HG03280 (cell line): ENCODE data around the gene GJC1.

Source experiments
- ATAC-seq: cut with Tn5 transposase; IDR thresholded peaks from one replicate; pipeline ENCODE4 v1.9.1; 2021; ENCODE audit warnings: mild to moderate bottlenecking, moderate library complexity; ENCODE audit not compliant: unreplicated experiment

Gene GJC1

DNA sequence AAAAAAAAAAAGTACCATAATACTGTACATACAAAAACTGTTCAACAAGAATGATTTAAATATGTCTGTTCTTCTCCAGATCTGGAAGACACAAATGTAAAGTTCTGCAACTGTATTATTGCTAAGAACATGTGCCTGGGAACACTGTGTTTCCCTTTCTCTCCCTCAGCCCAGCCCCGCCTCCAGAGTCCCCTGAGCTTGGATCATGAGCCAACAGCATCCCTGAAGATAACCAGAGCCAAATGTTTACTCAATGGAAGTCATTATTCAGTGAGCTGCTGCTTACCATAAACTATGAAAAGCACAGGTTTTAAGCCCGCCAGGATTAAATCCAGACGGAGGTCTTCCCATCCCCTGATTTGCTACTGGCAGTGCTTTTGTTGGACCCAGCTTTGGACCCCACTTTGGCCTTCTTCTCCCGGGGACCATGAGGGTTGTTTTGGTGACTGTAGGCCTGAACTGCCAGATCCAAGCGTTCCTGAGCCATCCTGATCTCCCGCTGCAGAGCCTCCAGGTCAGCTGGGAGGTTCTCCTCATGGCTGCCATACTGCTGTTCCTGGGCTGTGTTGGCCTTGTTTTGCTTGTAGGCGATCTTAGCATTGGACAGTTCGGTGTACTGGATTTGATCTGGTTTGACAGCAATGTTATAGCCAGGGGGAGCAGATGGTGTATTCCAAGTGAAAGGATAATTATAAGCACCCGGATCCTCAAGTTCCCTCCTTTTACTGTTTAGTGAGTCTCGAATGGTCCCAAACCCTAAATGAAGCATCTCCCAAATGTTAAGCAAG, 25.6 kb downstream of the GJC1 start:
- ATAC-seq: no peak

DNA sequence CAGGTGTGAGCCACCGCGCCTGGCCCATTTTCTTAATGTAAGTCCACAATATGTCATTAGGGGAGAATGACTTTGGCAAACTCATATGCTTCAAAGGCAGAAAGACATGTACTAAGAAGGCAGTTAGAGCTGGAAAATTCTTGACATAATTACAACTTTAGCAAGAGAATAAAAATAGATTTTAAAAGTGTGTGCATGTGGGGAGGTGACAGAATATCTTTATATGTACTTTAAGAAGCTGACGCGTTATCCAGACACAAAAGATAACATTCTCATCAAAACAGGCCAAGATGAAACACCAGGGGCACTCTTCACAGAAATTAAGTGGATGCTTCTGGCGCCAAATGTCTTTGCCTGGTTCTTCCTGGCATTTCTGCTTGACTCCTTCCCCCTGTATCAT, 28.2 kb downstream of the GJC1 start:
- no peak for ATAC-seq

DNA sequence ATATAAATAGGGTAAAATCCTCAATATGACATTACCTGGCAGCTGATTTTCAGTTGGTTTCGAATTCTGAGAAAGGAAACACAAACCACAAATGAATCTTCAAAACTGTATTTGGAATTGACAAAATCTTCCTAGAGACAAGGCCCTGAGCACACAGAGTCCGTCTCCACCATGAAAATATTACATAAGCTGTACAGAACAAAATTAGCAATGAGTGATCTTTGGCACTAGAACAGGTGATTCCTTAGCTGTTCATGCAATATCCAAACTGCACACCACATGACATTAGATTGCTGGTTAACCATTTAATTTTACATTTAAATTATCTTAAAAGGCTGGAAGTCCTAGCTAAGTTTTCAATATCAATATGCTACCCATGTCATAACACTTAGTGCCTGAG, 31.7 kb downstream of the GJC1 start:
- no peak for ATAC-seq

DNA sequence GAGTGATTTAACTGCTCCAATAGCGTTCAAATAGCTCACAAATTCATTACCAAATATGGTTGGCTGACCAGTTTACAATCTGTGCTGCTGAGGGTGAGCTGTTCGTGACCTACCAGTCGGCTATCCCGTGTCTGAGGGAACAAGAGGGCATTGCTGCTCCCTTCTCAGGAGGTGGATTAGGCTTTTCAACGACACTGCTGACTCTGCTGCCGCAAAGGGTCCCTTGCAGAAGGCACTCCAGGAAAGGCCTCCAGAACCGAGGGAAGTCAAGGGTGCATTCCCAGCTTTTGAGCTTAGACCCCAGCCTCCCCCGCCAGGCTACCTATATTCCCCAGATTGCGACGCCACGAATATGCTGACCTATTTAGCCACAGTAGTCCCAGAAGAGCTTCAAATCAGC, 32.3 kb downstream of the GJC1 start:
- ATAC-seq: no peak

DNA sequence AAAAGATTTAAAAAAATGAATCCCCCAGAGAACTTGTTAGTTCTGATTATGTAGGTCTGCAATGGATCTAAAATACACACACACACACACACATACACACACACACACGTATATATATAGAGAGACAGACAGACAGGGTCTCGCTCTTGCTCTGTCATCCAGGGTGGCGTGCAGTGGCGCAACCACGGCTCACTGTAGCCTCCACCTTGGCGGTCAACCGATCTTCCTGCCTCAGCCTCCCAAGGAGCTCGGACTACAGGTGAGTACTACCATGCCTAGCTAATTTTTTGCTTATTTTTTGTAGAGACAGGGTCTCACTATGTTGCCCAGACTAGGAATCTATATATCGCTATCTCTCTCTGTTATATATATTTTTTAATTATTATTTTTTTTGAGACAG, 33.4 kb downstream of the GJC1 start:
- no peak for ATAC-seq

DNA sequence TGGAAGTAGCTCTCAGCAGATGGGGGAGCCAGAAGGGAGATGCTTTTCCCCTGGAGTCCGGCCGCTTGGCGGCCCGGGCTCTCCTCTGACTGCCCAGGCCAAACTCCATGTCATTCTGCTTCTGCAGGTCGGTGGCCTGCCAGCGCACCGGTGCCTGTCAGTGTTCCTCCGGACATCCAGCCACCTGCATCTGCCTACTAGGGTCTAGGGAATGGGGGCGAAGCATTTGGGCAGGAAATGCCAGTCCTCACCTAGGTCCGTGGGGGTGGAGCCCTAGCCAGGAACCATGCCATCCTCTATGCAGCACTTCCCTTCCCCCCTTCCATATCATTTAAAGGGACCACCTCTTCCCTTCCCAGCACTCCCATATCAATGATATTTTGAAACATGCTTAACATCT, 34.2 kb downstream of the GJC1 start:
- ATAC-seq: no peak

DNA sequence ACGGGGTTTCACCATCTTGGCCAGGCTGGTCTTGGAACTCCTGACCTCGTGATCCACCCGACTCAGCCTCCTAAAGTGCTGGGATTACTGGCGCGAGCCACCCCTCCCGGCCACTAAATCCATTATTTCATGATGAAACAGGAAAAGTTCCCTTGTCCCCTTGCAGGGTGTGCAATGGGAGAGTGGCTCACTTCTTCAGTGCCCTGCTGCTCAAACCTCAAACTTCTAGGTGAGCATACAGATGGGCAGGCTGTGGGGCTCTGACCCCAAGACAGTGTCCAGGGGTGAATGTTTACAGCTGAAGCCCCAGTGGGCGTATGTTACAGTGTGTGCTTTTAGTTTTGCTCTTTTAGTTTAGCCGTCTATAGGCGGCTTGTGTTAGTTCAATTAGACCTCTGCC, 34.7 kb downstream of the GJC1 start:
- no peak for ATAC-seq

DNA sequence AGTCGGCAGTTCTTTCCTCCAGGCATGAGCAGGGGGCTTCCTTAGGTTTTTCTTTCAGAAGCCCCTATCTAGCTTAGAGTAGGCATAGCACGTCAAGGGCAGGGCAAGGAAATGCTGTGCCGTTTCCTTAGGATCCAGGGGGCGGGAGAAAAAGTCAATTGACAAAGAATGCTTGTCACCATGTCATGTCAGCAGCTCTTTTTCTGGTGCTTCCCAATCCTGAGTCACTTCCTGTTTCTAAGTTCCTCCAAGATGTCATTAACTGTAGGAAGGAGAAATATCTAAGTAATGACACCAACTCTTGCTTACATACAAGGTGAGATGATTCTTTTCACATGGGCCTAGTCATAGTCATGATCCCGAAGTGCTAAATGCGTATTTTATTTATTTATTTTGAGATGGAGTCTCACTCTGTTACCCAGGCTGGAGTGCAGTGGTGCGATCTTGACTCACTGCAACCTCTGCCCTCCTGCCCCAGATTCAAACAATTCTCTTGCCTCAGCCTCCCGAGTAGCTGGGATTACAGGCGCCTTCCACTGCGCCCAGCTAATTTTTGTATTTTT, 35.2 kb downstream of the GJC1 start:
- ATAC-seq: no peak

DNA sequence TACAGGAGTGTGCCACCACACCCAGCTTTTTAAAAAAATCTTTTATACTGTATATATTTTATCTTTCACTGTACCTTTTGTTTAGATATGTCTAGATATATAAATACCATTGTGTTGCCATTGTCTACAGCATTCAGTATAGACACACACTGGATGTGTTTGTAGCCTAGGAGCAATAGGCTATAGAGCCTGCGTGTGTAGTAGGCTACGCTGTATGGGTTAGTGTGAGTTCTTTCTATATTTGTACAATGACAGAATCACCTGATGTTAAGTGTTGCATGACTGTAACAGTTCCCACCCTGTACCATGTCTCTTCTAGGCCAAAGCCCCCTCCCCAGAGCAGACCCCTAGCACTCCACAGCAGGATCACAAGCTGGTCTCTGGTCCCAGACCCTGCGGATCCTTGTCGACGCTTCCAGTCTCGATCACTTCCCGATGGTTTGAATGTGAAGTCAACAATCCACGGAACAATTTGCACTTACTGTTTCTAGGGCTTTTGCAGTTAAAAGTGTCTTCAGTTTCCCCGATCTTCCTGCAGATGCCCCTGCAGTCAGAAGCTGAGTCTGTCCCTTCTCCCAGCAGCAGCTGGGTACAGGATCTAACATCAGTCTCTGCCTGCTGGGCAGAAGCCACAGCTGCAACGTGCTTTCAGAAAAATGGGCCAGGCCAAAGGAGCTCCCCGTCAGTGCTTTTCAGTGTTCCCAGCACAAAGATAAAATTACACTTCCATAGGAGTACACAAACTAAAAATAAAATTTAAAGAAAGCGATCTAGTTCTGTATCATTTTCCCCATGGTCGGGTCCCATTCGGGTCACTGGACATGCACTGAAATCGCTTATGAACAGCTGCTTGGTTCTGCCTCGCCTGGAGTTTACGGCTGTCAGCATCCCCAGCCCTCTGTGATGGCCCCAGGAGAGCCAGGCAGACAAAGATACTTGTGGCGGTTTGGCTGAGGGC, 35.9 kb downstream of the GJC1 start:
- no peak for ATAC-seq

DNA sequence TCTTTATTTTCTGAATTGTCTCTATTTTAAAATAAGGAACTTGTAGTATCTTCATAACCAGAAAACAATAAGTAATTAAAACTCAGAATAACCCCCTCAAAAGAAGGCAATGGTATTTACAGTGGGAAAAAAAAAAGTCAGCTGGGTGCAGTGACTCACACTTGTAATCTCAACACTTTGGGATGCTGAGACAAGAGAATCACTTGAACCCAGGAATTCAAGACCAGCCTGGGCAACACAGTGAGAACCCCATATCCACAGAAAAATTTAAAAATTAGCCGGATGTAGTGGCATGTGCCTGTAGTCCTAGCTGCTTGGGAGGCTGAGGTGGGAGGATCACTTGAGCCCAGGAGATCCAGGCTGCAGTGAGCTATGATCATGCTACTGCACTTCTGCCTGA, 37.8 kb downstream of the GJC1 start:
- ATAC-seq: no peak

DNA sequence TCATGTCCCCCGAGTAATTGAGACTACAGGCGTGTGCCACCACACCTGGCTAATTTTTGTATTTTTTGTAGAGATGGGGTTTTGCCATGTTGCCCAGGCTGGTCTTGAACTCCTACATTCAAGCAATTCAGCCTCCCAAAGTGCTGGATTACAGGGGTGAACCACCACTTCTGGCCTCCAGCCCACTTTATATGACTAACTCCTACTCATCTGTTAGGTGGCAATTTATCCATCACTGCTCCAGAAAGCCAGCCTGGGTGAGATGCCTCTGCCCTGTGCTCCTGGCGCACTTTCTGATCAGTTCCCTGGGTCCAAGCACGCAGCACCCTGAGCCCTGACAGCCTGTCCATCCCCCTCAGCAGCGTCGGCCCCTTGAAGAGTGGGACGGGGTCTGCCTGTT, 41.9 kb downstream of the GJC1 start:
- ATAC-seq: no peak

DNA sequence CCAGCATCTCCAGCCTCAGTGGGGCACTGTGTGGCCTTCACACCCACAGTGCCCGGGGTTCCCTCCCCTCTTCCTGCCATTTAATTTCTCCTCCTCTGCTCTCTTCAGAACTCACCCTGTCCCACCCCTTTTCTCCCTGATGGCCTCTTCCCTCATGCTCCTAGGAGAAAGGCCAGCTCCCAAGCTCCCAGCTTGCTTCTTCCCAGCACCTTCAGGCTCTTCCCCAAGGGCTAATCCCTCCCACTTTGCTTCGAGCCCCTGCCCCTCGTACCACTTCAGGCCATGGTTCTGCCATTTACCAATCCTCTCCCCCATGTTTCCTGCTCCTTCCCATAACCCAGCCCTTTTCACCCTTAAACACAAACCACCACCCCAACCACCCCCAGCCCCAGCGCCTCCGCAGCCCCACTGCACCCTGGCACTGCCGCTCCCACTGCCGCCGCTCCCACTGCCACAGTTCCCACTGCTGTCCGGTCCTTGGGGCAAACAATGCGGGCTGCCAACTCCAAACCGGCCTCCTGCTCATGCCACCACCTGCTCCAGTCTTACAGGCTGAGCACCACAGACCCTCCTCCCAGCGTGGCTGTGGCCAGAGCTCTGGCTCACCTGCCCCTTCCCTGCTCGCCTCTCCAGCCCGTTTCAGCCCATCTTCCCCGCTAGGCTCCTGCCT, 42.7 kb downstream of the GJC1 start:
- no peak for ATAC-seq

DNA sequence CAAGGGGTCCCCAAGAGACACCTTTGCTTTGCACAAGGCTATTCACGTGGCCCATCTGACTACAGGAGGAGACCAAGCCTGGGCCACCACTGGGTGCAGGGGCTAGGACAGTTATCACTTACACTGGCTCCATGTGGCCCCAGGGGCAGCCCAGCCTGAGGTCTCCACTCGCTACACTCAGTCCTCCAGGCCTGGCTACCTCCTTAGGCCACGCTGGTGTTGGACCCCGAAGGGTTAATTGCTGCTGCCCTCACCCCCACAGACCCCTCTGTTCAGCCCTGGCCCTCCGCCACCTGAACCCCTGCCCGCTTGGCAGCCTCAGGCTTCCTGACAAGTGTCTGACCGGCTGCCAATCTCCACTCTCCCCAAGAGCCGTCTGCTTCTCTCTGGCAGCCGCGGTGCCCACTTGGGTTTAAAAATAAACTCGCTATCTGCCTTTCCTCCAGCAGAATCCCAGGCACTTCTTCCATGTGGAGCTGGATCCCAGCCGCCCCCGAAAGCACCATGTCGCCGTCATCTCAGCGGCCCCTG, 43.5 kb downstream of the GJC1 start:
- no peak for ATAC-seq

DNA sequence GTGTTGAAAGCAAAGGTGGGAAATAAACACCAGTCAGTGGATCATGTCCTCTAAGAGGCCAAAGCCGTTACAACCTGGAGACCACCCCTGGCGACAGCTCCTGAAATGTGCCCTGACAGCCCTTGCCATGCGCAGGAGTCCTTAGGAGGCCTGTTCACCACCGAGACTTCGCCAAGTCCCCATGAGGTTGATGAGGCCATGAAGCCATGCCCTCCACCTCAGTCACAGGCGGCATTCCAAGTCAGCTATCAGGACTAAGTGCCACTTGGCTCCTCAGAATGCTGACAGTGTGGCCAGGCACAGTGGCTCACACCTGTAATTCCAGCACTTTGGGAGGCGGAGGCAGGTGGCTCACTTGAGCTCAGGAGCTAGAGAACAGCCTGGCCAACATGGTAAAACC, 44.2 kb downstream of the GJC1 start:
- ATAC-seq: no peak

DNA sequence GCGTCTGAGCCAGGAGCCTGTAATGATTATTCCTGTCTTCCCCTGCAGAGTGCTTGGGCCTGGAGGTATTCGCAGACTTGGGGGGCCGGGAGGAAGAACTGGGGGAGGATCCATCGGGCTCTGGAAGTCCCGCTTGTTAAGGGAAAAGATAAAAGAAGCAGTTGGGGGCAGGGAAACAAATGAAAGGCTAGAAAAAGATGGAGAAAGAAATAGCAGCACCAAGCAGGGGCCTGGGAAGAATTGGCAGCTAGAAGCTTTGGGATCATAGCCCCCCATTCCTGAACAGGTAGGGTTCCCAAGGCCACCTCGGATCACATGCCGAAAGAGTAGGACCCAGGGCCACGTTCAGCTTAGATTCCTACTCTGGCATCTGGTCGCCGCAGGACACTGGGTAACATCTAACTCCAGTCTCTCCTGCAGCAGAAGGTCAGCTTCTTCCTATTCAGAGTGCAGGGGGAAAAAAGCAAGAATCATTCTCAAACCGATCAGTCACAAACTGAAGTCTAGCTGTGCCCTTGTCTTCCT, 47.7 kb downstream of the GJC1 start:
- ATAC-seq: no peak

DNA sequence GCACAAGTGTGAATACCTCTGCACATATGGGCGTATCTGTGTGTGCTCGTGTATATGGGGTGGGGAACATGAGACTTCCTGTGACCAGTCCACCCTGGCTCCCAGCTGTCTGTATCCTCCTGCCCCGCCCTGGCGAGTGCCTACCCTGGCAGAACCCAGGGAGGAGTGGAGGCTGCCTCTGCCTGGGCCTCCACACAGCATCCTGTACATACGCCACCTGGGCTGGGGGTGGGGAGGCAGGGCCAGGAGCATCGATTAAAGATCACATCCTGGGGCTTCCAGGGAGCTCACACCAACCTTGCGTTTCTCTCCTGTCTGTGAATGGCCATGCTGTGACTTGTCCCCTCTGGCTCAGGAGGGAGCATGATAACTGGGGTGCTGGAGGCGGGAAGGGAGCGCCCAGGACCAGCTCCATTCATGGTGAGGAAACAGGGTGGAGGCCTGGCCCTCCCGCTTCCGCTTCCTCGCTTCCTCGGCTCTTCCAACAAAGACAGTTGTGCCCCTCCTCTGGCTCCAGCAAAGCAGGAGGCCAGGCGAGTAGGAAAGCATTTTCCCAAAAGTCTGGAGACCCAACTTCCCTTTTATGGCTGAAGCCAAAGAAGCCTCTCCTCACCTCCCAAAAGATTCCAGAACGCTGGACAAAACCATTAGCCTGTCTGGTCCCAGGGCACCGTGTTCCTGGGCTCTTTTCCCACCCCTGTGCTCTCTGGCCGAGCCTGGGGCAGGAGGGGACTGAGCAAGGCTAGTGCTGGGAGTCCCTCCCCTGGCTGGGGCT, 48.3 kb downstream of the GJC1 start:
- no peak for ATAC-seq

DNA sequence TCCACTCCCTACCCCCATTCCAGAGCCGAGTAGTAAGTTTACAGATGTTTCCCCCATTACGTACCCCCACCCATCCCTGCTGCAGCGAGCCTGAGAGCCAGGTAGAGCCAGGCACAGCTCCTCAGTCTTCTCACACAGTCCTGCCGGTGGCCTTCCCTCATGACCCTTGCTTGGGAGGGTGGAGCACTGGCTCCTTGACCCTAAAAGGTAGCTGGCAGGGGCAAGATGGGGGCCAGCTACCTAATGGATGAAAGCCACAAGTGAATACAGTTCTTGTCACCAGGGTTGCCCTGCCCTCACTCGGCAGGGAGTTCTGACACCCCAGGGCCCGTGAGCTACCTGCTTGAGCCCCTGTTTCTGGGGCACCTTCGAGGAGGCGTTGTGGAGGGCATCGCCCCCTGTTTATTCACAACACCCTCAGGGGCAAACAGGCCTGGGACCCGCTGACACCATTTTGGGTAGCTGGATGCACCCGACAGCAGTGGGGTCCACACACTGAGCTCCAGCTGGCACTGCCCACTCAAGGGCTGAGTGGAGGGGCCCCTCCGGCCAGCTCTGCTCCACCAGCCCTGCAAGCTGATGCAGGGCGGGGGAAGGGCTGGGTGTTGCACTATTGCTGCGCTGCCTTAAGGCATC, 49.1 kb downstream of the GJC1 start:
- no peak for ATAC-seq

DNA sequence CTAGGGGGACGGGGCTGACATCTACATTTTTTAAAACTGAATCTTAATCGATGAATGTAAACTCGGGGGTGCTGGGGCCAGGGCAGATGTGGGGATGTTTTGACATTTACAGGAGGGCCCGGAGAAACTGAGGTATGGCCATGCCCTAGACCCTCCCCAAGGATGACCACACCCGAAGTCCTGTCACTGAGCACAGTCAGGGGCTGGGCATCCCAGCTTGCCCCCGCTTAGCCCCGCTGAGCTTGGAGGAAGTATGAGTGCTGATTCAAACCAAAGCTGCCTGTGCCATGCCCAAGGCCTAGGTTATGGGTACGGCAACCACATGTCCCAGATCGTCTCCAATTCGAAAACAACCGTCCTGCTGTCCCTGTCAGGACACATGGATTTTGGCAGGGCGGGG, 49.9 kb downstream of the GJC1 start:
- no peak for ATAC-seq

DNA sequence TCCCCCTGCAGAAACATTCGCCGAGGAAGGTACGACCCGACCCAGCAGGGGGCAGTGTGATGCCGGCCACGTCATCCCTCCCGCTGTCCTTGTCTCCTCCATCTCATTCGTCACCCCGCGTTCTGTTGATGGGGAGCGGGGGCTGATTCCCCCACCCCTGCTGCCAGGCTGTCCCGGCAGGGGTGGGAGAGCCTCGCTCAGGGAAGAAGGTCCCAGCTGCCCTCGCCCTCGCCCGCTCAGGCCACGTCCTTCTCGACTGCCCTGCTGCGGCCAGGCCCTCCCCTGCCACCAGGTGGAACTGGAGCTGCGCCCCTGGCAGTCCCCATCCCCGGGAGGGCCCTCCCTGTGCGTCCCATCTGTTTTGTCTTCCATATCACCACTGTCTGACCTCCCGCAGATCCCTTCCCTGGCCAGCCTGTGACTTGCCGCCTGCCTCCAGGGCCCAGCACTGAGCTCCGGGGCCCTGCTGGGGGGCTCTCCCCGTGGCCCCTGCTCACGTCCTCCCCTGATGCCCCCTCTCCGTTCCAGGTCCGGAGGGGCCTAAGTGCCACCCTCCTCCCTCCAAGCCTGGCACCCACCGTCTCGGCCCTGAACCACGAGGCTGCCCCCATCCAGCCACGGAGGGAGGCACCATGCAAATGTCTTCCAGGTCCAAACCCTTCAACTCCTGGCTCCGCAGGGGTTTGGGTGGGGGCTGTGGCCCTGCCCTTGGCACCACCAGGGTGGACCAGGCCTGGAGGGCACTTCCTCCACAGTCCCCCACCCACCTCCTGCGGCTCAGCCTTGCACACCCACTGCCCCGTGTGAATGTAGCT, 50.7 kb downstream of the GJC1 start:
- ATAC-seq: peak; percentile 38
